ENCODE measurements around the gene HOXD11.

DNA sequence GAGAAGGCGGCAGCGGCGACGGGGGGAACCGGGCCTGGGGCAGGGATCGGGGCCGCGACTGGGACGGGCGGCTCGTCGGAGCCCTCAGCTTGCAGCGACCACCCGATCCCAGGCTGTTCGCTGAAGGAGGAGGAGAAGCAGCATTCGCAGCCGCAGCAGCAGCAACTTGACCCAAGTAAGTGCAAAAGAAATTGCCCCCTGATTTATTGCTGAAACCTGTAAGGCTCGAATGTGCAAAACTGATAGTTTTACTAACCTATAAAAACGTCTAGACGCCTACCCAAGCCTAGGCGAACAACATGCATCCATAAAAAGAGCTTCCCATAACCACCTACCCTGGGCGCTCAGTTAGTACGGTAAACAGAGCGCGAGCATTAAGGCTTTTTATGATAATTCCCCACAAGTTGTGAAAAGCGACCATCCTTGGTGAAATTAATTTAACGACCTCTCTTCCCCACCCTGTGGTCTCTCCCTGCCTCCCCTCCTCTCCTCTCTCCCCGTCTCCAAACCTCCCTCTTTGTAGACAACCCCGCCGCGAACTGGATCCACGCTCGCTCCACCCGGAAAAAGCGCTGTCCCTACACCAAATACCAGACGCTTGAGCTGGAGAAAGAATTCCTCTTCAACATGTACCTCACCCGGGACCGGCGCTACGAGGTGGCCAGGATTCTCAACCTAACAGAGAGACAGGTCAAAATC is 16.5 kb downstream of the HOXD11 start:
- TF ChIP-seq TAF1 (IDR thresholded peaks at IDR 0.05; ENCODE audit: low read depth): no peak
- no peak for TF ChIP-seq EP300 (IDR thresholded peaks at IDR 0.05; ENCODE audit: borderline replicate concordance)
- TF ChIP-seq REST (IDR thresholded peaks at IDR 0.05; ENCODE audit: low read depth): no peak
- TF ChIP-seq, protein P1, sequence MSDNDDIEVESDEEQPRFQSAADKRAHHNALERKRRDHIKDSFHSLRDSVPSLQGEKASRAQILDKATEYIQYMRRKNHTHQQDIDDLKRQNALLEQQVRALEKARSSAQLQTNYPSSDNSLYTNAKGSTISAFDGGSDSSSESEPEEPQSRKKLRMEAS (IDR thresholded peaks at IDR 0.05): no peak
- TF ChIP-seq CEBPB (IDR thresholded peaks at IDR 0.05): no peak
- TF ChIP-seq RAD21 (IDR thresholded peaks at IDR 0.05; ENCODE audit: low read depth): no peak
- TF ChIP-seq CREB1 (IDR thresholded peaks at IDR 0.05; ENCODE audit: low read depth): no peak
- TF ChIP-seq EGR1 (IDR thresholded peaks at IDR 0.05): no peak
- TF ChIP-seq, protein P2, sequence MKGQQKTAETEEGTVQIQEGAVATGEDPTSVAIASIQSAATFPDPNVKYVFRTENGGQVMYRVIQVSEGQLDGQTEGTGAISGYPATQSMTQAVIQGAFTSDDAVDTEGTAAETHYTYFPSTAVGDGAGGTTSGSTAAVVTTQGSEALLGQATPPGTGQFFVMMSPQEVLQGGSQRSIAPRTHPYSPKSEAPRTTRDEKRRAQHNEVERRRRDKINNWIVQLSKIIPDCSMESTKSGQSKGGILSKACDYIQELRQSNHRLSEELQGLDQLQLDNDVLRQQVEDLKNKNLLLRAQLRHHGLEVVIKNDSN (IDR thresholded peaks at IDR 0.05): no peak
- TF ChIP-seq FOXM1 (IDR thresholded peaks at IDR 0.05; ENCODE audit: borderline replicate concordance, low read depth): no peak
- no peak for TF ChIP-seq NFIC (IDR thresholded peaks at IDR 0.05)
- no peak for TF ChIP-seq YY1 (IDR thresholded peaks at IDR 0.05; ENCODE audit: low read depth)
- no peak for TF ChIP-seq TCF12 (IDR thresholded peaks at IDR 0.05; ENCODE audit: low read depth)
- TF ChIP-seq ZBTB7A (IDR thresholded peaks at IDR 0.05; ENCODE audit: low read depth): no peak

All from Ishikawa (cell line).